OCI-LY3 (cell line): Measurements from ENCODE around the gene TBC1D5.

ENCODE experiments used
- CTCF ChIP-seq: fragments of 200-600, 300-600 bp; sonication (generic); IDR thresholded peaks from 2 replicates; pipeline ENCODE4 v1.5.1; 2014; ENCODE audit warnings: antibody characterized with exemption, low read length, low read depth
- EZH2phosphoT487 ChIP-seq: fragments of 200-600 bp; shearing (Covaris generic); IDR thresholded peaks from 2 replicates; pipeline ENCODE4 v1.6.1; 2018; ENCODE audit warnings: antibody characterized with exemption, mixed run types, low read depth

- TF ChIP-seq EZH2phosphoT487: no peak
- TF ChIP-seq CTCF: no peak
These were observed 431.4 kb downstream of the TBC1D5 start for GRCh38 chr3:17310983-17311382.
